Aortic smooth muscle cell (primary cell): ENCODE measurements around the gene YTHDF1. TPM values are rescaled to one million over a fixed set of nuclear protein-coding genes. Genes with fewer than 3 reads are reported as not detected.

Experiments
- total RNA-seq: library from RNA; depleted of rRNA; stranded (reverse); fragments of >200 nt; gene quantifications from 2 replicates; pipeline ENCODE4 v1.2.3, GENCODE V29; 2014

Gene YTHDF1
- total RNA-seq, result 17.2 and 18.2 TPM in 2 replicates

DNA sequence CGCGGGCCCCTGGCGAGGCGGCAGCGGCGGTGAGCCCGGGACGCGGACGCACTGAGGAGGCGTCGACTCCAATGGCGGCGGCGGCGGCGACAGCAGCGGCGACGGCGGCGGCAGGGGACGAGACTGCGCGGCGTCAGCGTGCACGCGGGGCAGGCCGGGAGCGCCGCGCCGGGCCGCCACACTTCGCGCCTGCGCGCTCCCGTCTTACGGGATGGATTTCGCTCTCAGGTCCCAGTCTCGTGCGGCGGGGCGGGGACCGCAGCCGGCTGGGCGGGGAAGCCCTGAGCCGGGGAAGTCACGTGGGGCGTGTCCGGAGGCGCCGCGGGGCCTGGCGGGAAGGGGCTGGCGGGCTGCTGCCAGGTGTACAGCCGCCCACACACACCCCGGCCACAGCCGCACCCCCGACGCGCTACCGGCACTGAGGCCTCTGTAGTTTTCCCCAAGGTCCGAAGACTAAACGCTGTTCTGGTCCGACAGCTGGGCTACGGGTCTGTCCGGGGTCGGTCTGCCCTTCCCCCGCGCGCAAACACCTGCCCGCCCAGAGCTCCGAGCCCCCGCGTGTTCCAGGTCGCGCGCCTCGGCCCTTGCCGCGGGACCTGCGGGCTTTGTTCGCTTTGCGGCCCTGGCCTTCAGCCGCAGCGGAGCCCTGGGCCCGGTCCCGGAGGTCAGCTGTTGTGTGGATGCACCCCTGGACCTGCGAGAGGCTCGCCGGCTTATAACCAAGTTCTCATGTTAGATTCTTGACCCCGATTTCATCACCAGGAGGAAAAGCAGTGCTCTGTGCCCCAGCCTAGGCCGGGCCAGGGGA is at the start of gene YTHDF1:
YTHDF1 (minus strand) TSS at position 91 of the 808 bp plus-strand sequence. CDS start 239 bp downstream, outside the sequence.

DNA sequence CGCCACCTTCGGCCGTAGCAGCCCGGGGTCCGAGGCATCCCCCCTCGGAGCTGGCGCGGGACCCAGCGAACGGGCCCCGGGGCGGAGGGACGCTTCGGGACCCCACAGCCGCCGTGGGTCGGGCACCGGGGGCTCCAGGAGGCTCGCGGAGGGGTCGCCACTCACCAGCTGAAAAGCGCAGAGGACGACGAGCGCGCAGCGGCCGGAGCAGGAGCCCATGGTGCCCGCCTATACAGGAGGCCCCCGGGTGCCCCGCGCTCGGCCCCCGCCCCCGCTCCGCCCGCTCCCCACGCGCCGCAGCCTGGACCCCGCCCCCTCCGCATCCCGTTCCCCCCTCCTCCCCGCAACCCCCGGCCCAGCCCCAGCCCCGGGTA is 38.3 kb upstream of the YTHDF1 start, which contains the start of gene NKAIN4:
NKAIN4 (minus strand) TSS at position 232 of the 374 bp plus-strand sequence; CDS start at position 219, 13 bp downstream.

DNA sequence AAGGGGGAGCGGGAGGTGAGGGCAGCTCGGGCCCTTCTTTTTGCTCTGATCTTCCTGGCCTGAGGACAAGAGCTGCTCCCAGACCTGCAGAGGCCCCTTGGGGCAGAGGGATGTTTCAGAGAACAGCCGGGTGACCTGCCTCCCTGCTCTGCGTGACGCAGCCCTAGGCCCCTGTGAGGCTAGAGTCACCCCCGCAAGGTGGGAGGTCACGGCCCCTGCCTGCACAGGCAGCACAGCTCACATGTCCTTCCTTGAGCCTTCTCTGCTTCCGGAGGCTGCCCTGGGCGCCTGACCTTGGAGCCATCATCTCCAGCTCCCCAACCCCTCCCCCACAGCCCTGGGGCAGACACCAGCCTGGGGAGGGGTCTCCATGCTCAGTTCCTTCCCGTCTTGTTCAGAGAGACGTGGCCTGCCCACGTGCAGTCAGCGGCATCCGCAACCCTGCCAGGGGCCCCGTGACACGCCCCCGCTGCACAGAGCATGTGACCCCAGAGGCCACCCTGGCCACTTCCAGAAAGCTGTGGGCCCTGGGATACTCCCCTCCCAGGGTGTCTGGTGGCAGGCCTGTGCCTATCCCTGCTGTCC is 19.6 kb upstream of the YTHDF1 start, which contains the start of gene BIRC7:
BIRC7 (plus strand) TSS at position 507 of the 585 bp plus-strand sequence. CDS start 192 bp downstream, outside the sequence.

Other genes starting within 250 kb of the YTHDF1 start
- not detected in 2 replicates for gene BHLHE23, start 209.2 kb downstream of the YTHDF1 start, total RNA-seq
- gene BIRC7, start 19.8 kb upstream of the YTHDF1 start, total RNA-seq, result 0.06 and 0.40 TPM in 2 replicates
- not detected in 2 replicates for gene NKAIN4, start 38.3 kb upstream of the YTHDF1 start, total RNA-seq
- 62.0 and 62.5 TPM in 2 replicates for gene ARFGAP1, start 56.7 kb upstream of the YTHDF1 start, total RNA-seq
- not detected in 2 replicates for gene COL20A1, start 77.1 kb upstream of the YTHDF1 start, total RNA-seq
- gene CHRNA4, start 145.2 kb upstream of the YTHDF1 start, total RNA-seq, result not detected in 2 replicates